Natural killer cell (primary cell): Measurements from ENCODE around the gene TUBGCP6. TPM values are rescaled to one million over a fixed set of nuclear protein-coding genes. Genes with fewer than 3 reads are reported as not detected.

ENCODE experiments used
- ATAC-seq, 3 donors: fragments of 150-1000 bp in 2 of 3; fragments of 200-7000 bp in 1 of 3; cut with Tn5 transposase; 1 replicate in 1 of 3; 2 replicates in 2 of 3; pipeline ENCODE4 v1.10.0; 2021; ENCODE audit warnings: mild to moderate bottlenecking in 2 of 3, moderate library complexity in 2 of 3
- DNase-seq, 2 donors: peaks; one replicate each; pipeline versions ENCODE4 v3.0.0 to v3.0.0-alpha.2; 2013 to 2021; ENCODE audit warnings: mixed read lengths in 1 of 2
- H3K27ac ChIP-seq: one replicate; pipeline ENCODE4 v1.5.1; 2013; ENCODE audit warnings: mild to moderate bottlenecking, low read length
- H3K27me3 ChIP-seq: one replicate; pipeline ENCODE4 v1.6.1; 2013; ENCODE audit warnings: low read length; ENCODE audit not compliant: control insufficient read depth, insufficient read depth
- H3K36me3 ChIP-seq: one replicate; pipeline ENCODE4 v1.6.1; 2013; ENCODE audit warnings: low read length; ENCODE audit not compliant: control insufficient read depth, insufficient read depth
- H3K4me1 ChIP-seq: one replicate; pipeline ENCODE4 v1.6.1; 2013; ENCODE audit warnings: low read length; ENCODE audit not compliant: control insufficient read depth, insufficient read depth
- H3K4me3 ChIP-seq: one replicate; pipeline ENCODE4 v1.5.1; 2013; ENCODE audit warnings: low read length
- H3K9me3 ChIP-seq: one replicate; pipeline ENCODE4 v1.6.1; 2013; ENCODE audit warnings: low read length; ENCODE audit not compliant: control insufficient read depth, insufficient read depth
- H3K27ac Mint-ChIP-seq, 2 donors: one replicate each; pipeline ENCODE4 v1.8.0; 2022; ENCODE audit warnings: mild to moderate bottlenecking in 2 of 2, mixed read lengths in 2 of 2, moderate library complexity in 1 of 2
- H3K27me3 Mint-ChIP-seq, 2 donors: one replicate each; pipeline ENCODE4 v1.8.0; 2022; ENCODE audit warnings: low read depth in 2 of 2, mixed read lengths in 2 of 2
- H3K36me3 Mint-ChIP-seq: one replicate; pipeline ENCODE4 v1.8.0; 2022; ENCODE audit warnings: mixed read lengths
- H3K4me1 Mint-ChIP-seq, 2 donors: one replicate each; pipeline ENCODE4 v1.8.0; 2022; ENCODE audit warnings: mixed read lengths in 2 of 2
- H3K4me3 Mint-ChIP-seq: one replicate; pipeline ENCODE4 v1.8.0; 2022; ENCODE audit warnings: mild to moderate bottlenecking, moderate library complexity, mixed read lengths
- H3K9me3 Mint-ChIP-seq, 2 donors: one replicate each; pipeline ENCODE4 v1.8.0; 2022; ENCODE audit warnings: mixed read lengths in 2 of 2
- WGBS: methylation state at CpG from one replicate; pipeline ENCODE4 v1.1.7; 2013; ENCODE audit warnings: missing lambda C conversion rate; ENCODE audit not compliant: insufficient coverage; 5-methylcytosine and 5-hydroxymethylcytosine counted together
- intact Hi-C: fragments of 100-400 bp; cut with micrococcal nuclease; formaldehyde crosslinking; loops from one replicate; pipeline ENCODE4 v1.14.2; 2022
- total RNA-seq, 4 donors: library from RNA; stranded (reverse); fragments of 120-200 nt in 1 of 4; gene quantifications; one replicate each; pipeline versions ENCODE4 v1.2.3 to v1.2.4, GENCODE V29; 2013 to 2022
- TF ChIP-seq, protein P1 (sequence below): fragments of 200-600 bp; IDR thresholded peaks from one replicate; pipeline ENCODE4 v1.8.0; 2022; ENCODE audit warnings: antibody characterized with exemption

Gene TUBGCP6
- total RNA-seq, 3 donors from 2014 or later (not counting 1 experiment from before 2014, with no cell fraction given), result 105 to 126 (median 118) TPM

DNA sequence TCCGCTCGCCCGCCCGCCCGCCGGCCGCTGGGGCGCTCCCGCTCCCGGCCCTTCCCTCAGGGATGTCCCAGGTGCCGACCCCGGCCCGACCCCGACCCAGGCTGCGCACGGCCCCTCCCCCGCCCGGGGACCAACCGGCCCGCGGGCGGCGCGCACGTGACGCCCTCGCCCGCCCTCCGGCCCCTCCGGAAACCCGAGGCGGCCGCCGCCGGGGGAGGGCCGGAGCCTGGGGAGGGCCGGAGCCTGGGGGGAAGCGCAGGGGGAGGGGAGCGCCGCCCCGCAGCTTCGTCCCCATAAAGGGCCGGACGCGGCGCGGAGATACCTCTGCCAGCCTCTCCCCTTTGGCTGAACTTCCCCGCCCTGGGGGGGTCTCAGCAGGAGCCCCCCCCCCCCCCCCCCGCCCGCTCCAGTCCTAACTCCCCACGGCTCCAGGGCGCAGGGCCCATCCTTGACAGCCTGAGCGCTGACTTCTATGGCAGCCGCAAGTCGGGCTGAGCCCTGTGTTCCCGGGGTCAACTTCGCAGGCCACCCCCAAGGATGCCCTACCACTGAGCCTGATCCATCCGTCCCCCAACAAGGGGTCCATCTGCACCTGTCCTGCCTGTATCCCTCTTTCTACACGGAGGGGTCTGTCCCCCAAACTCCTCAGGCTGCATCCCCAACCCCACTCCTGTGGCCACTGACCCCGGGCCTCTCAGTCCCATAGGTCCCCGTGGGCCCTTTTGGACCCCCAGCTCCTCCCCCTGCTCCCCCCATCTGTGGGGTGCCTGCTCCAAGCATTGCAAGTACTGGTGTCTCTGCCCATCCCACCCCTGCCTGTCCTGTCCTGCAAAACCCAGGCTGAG is 17.0 kb upstream of the TUBGCP6 start, which contains the start of gene MAPK12:
Gene MAPK12 (minus strand): TSS at position 69 of the 845 bp plus-strand sequence. CDS start 174 bp downstream, outside the sequence.
- no peaks in the 10 kb centered on the region for H3K9me3 ChIP-seq
- H3K4me1 ChIP-seq, result peaks cover 13% of the 10 kb centered on the region
- WGBS, result 3% methylated on average over 58 of the region's 61 CpGs
- peak within 1 kb of the TSS; percentile 79 for H3K4me3 Mint-ChIP-seq
- H3K27me3 ChIP-seq, result peaks cover 13% of the 10 kb centered on the region
- ATAC-seq (peak in 2 of 3 donors; percentile 18 to 28), DNase-seq (no peak)
- H3K4me1 Mint-ChIP-seq, result peaks cover 0 to 7% of the 10 kb centered on the region in 2 donors
- no peak within 1 kb of the TSS for H3K4me3 ChIP-seq
- intact Hi-C loops, result no loop called here
- H3K9me3 Mint-ChIP-seq, result no peaks in the 10 kb centered on the region
- TF ChIP-seq, protein P1, sequence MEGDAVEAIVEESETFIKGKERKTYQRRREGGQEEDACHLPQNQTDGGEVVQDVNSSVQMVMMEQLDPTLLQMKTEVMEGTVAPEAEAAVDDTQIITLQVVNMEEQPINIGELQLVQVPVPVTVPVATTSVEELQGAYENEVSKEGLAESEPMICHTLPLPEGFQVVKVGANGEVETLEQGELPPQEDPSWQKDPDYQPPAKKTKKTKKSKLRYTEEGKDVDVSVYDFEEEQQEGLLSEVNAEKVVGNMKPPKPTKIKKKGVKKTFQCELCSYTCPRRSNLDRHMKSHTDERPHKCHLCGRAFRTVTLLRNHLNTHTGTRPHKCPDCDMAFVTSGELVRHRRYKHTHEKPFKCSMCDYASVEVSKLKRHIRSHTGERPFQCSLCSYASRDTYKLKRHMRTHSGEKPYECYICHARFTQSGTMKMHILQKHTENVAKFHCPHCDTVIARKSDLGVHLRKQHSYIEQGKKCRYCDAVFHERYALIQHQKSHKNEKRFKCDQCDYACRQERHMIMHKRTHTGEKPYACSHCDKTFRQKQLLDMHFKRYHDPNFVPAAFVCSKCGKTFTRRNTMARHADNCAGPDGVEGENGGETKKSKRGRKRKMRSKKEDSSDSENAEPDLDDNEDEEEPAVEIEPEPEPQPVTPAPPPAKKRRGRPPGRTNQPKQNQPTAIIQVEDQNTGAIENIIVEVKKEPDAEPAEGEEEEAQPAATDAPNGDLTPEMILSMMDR, result no peak
- H3K36me3 ChIP-seq, result no peaks in the 10 kb centered on the region
- H3K36me3 Mint-ChIP-seq, result no peaks in the 10 kb centered on the region
- no peak within 1 kb of the TSS for H3K27ac ChIP-seq
- no peak within 1 kb of the TSS for H3K27ac Mint-ChIP-seq
- peaks cover 0 to 14% of the 10 kb centered on the region in 2 donors for H3K27me3 Mint-ChIP-seq

DNA sequence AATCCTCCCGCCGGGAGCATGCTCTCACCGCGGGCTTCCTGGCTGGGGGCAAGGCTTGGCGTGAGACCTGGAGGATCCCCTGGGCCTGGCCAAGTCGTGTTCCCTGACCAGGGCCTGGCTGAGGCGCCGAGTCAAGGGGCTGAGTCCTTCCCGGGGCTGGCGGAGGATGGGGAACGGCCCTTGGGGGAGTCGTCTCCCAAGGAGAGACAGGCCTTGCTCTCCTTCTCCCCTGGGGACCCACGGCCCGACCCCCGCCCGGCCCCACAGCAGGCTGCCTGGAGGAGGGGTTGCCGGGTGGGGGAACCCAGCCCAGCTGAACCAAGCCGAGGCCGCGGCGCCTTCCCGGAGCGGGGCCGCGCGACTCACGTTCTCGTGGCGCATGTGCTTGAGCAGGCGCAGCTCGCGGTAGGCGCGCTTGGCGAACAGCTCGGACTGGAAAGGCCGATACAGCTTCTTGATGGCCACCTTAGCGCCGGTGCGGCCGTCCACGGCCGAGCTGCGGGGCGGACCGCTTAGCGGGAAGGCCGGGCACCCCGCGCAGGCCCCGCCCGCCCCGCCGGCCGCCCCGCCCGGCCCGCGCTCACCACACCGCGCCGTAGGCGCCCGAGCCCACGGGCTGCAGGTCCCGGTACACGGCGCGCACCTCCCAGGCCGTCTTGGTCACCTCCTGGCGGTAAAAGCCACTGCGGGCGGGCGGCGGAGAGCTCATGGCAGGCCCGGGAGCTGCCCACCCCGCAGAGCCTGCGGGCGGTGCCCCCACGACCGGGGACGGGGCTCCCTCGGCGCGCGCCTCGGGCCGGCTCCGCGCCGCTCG is 16.2 kb upstream of the TUBGCP6 start:
- TF ChIP-seq, protein P1, result no peak
- H3K9me3 Mint-ChIP-seq, result no peaks in the 10 kb centered on the region
- H3K36me3 ChIP-seq, result no peaks in the 10 kb centered on the region
- H3K9me3 ChIP-seq, result no peaks in the 10 kb centered on the region
- ATAC-seq, result peak in 2 of 3 donors; percentile 42 to 55
- no peak overlapping the region for H3K4me3 ChIP-seq
- H3K4me1 ChIP-seq, result peaks cover 13% of the 10 kb centered on the region
- H3K27ac Mint-ChIP-seq, result no peak overlapping the region
- H3K36me3 Mint-ChIP-seq, result no peaks in the 10 kb centered on the region
- intact Hi-C loops, result no loop called here
- WGBS, result 2% methylated on average over 92 of the region's 92 CpGs
- H3K4me3 Mint-ChIP-seq, result no peak overlapping the region
- no peak for DNase-seq
- H3K4me1 Mint-ChIP-seq, result peaks cover 0 to 7% of the 10 kb centered on the region in 2 donors
- H3K27me3 ChIP-seq, result peaks cover 13% of the 10 kb centered on the region
- peaks cover 0 to 14% of the 10 kb centered on the region in 2 donors for H3K27me3 Mint-ChIP-seq
- no peak overlapping the region for H3K27ac ChIP-seq

DNA sequence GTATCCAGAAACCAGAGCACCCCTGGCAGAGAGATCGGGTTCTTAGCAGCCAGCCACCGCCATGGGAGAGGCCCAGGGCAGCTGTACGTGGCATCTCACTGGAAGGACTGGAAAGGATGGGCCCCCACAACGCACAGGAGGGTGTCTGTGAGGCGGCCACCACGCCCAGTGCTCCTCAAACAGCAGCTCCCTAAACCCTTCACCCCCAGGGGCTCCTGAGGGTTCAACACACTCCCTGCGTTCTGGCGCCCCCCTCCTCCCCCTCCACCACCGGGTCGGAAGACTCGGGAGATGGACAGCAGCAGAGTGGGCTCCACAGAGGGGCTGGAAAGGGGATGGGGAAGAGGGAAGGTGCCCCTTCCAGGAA is 15.6 kb upstream of the TUBGCP6 start:
- Mint-ChIP-seq H3K4me3 (no peak overlapping the region), H3K4me1 (peaks cover 0 to 7% of the 10 kb centered on the region in 2 donors)
- 55% methylated on average over 7 of the region's 11 CpGs for WGBS

More for the DNA sequence above, 15.6 kb upstream of the TUBGCP6 start:
- Mint-ChIP-seq H3K36me3 (no peaks in the 10 kb centered on the region), H3K9me3 (no peaks in the 10 kb centered on the region), H3K27ac (no peak overlapping the region), H3K27me3 (peaks cover 0 to 14% of the 10 kb centered on the region in 2 donors)
- DNase-seq, result no peak
- Histone ChIP-seq H3K4me1 (peaks cover 13% of the 10 kb centered on the region), H3K4me3 (no peak overlapping the region), H3K27me3 (peaks cover 13% of the 10 kb centered on the region), H3K27ac (no peak overlapping the region), H3K9me3 (no peaks in the 10 kb centered on the region), H3K36me3 (no peaks in the 10 kb centered on the region)
- TF ChIP-seq, protein P1, result no peak
- intact Hi-C loops, result no loop called here
- ATAC-seq, result no peak
